ENCODE measurements around the gene FZD7.

Gene FZD7

DNA sequence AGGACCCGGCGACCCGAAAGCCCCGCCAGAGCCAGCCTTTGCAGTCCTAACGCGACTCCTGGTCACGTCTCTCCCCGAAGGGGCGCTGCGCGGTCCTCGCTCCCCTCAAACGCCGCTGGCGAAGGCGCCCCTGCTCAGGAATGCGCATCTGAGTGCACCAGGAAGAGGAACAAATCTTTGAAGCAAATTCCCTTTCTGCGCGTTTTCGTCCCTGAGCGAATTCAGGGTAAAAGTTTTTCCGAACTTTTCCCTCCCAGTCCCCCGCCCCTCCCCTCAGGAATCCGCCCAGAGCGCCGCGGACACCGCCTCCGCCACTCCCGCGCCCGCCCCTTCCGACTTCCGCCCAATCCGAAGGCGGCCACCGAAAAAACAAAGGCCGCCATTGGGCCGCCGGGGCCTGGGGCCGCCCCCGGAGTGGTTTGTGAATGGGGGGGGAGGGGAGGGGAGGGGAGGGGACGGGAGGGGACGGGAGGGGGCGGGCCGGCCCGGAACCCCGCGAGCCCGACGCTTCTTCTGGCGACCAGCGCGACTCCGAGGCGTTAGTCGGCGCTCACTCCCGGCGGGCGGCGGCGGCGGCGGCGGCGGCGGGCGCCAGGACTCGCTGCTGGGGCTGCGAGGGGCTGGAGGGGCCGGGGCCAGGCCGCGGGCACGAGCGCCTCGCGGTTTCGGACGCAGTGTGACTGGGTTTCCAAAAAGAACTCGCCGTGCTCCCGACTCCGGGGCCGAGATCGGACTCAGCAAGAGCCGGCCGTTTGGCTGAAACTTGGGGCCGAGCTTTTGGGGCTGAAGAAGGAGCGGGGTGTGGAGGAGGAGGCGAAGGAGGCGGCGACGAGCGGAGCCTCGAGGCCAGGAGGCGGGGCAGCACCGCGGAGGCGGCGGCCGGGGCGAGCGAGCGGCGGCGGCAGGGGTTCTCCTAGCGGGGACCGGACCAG lies at the start of gene FZD7:
TSS of gene FZD7 (plus strand) at position 539 of the 932 bp plus-strand sequence. CDS start 793 bp downstream, outside the sequence.
- peak within 1 kb of the TSS; percentile 87 for H3K4me3 Mint-ChIP-seq
- peaks cover 11% of the 10 kb centered on the region for H3K4me1 Mint-ChIP-seq (ENCODE audit: low read depth)
- peaks cover 47% of the 10 kb centered on the region for H3K27me3 Mint-ChIP-seq (ENCODE audit: low read depth)
- no peaks in the 10 kb centered on the region for H3K9me3 Mint-ChIP-seq
- H3K36me3 Mint-ChIP-seq (ENCODE audit: low read depth): no peaks in the 10 kb centered on the region
- peak; percentile 85 for DNase-seq (ENCODE audit: low spot score)
- H3K27ac Mint-ChIP-seq: no peak within 1 kb of the TSS

DNA sequence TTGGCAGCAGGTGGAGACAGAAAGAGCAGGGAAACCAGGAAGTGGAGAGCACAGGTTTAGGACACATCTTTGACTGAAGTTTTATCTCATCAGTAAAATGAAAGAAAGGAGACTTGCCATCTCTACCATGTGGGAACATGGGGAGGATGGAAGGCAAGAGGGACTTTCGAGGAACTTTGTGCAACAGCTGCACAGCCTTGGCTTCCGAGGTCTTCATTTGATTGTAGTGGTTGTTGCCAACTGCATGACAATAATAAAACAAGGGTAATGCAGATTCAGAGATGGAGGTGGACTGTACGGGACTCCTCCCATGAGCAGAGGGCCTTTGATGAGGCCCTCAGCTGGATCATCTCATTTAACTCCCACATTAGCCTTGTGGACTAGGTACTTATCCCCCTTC lies 49.3 kb upstream of the FZD7 start:
- DNase-seq (ENCODE audit: low spot score): no peak
- Mint-ChIP-seq H3K9me3 (no peaks in the 10 kb centered on the region), H3K4me1 (ENCODE audit: low read depth) (no peaks in the 10 kb centered on the region), H3K27ac (no peak overlapping the region), H3K4me3 (no peak overlapping the region), H3K27me3 (ENCODE audit: low read depth) (no peaks in the 10 kb centered on the region), H3K36me3 (ENCODE audit: low read depth) (no peaks in the 10 kb centered on the region)

DNA sequence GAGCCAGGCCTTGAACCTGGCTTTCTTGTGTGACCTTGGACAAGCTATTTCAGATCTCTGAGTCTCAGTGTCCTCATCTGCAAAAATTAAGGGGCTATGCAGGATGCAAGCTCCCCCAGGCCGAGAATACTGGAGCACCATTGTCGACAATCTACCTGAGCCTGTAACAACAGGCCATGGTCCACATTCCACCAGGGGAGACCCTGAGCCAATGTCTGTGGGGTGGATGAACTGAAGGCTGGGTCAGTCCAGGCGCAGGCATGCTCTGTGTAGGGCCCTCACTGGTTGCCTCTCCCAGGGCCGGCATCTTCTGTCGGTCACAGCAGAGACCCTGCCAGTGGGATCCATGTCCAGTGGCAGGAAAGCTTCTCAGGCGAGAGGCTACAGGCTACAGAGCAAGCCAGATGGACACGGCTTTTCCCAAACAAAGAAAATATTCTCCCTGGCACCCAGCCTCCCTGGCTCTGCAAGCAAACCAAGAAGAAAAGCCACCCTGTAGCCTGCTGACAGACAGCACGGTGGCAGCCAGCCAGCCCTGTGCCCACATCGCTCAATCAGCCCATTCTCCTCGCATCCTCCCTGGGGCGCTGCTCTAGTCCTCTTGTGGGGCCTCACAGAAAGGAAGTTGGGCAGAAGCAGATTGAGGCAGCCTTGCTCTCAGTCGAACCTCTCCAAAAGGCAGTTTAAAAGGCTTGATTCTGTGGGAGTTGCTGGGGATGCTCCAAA lies 48.7 kb upstream of the FZD7 start:
- no peak for DNase-seq (ENCODE audit: low spot score)
- H3K9me3 Mint-ChIP-seq: no peaks in the 10 kb centered on the region
- no peaks in the 10 kb centered on the region for H3K36me3 Mint-ChIP-seq (ENCODE audit: low read depth)
- no peaks in the 10 kb centered on the region for H3K4me1 Mint-ChIP-seq (ENCODE audit: low read depth)
- H3K27me3 Mint-ChIP-seq (ENCODE audit: low read depth): no peaks in the 10 kb centered on the region
- no peak overlapping the region for H3K4me3 Mint-ChIP-seq
- no peak overlapping the region for H3K27ac Mint-ChIP-seq

DNA sequence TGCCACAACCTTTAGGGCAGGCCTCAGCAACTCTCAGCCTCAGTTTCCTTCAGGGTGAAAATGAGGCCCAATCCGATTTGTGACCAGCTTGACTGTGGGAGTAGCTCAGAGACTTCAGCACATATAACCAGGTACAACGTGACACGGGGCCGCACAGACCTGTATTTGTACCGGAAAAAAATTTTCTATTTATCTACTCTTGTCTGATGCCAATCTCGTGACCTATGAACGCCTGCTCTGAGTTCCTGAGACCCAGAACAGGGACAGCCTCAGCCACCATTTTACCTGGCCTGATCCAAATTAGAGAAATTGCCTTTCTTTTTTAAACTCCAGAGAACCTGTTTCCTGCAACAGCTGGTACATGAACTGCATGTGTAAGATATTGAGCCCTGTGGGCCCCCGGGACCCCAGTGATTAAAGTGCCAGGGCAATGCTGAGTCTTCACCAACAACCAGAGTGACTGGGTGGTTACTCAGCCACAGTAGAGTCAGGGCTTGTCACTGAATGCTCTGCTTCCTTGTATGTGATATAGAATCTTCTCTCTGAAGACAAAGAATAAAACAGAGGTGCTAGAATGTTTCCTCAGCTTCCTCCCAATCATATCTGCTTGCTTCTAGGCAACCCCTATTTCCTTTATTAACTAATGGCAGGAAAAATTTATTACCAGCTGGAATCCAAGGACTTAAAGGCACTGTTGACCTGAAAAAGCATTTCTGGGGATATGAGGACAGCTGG lies 47.8 kb upstream of the FZD7 start:
- no peak for DNase-seq (ENCODE audit: low spot score)
- Mint-ChIP-seq H3K27ac (no peak overlapping the region), H3K4me3 (no peak overlapping the region), H3K27me3 (ENCODE audit: low read depth) (no peaks in the 10 kb centered on the region), H3K36me3 (ENCODE audit: low read depth) (no peaks in the 10 kb centered on the region), H3K9me3 (no peaks in the 10 kb centered on the region), H3K4me1 (ENCODE audit: low read depth) (no peaks in the 10 kb centered on the region)

DNA sequence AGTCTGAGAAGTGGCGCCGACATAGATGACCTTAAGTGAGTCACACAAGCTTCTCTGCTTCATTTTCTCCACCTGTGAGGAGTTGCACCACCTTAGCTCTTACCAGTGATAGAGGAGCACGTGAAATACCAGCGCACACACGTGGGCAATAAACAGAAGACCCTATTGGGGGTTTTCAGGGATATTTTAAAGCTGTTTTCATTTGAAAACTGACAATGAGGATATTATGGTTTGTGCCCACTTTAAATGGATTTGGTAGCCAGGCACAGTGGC lies 47.3 kb upstream of the FZD7 start:
- Mint-ChIP-seq H3K27ac (no peak overlapping the region), H3K9me3 (no peaks in the 10 kb centered on the region), H3K27me3 (ENCODE audit: low read depth) (no peaks in the 10 kb centered on the region)

DNA sequence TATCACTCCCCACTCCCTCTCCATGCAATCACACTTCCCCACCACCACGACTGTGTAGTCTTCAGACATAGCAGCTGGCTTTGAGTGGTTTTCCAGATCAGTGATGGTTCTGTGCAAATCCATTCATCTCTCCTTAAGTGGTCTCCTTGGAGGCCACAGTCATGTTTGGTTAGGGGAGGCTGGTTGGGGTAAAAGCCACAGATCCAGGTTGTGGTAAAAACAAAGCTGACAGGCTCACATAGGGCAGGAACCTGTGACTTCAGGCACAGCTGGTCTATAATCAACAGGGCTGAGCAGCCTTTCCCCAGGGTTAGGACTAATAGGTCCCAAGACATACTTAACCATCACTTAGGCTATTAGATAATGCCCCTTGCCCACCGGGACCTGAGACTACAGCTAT lies 46.2 kb upstream of the FZD7 start:
- H3K36me3 Mint-ChIP-seq (ENCODE audit: low read depth): no peaks in the 10 kb centered on the region
- DNase-seq (ENCODE audit: low spot score): no peak
- no peaks in the 10 kb centered on the region for H3K4me1 Mint-ChIP-seq (ENCODE audit: low read depth)
- no peak overlapping the region for H3K27ac Mint-ChIP-seq
- H3K9me3 Mint-ChIP-seq: no peaks in the 10 kb centered on the region
- no peak overlapping the region for H3K4me3 Mint-ChIP-seq
- H3K27me3 Mint-ChIP-seq (ENCODE audit: low read depth): peaks cover 3% of the 10 kb centered on the region

More for the DNA sequence above, 47.3 kb upstream of the FZD7 start:
- Mint-ChIP-seq H3K4me3 (no peak overlapping the region), H3K4me1 (ENCODE audit: low read depth) (no peaks in the 10 kb centered on the region), H3K36me3 (ENCODE audit: low read depth) (no peaks in the 10 kb centered on the region)
- DNase-seq (ENCODE audit: low spot score): no peak

DNA sequence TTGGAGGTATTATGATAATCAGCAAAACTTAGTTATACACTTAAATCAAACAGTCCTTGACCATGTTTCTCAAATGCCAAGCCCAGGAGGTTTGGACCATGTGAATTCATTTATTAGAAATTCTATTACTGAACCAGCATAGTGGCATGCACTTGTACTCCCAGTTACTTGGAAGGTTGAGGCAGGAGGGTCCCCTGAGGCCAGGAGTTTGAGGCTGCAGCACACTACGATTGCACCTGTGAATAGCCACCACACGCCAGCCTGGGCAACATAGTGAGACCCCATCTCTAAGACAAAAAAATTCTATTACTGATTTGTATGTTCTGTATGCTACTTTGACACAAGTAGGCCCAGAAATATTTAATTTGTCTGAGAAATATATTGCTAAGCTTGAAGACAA lies 43.6 kb upstream of the FZD7 start:
- DNase-seq (ENCODE audit: low spot score): no peak
- no peak overlapping the region for H3K27ac Mint-ChIP-seq
- no peaks in the 10 kb centered on the region for H3K36me3 Mint-ChIP-seq (ENCODE audit: low read depth)
- no peaks in the 10 kb centered on the region for H3K4me1 Mint-ChIP-seq (ENCODE audit: low read depth)
- H3K4me3 Mint-ChIP-seq: no peak overlapping the region
- H3K27me3 Mint-ChIP-seq (ENCODE audit: low read depth): peaks cover 3% of the 10 kb centered on the region
- H3K9me3 Mint-ChIP-seq: no peaks in the 10 kb centered on the region

DNA sequence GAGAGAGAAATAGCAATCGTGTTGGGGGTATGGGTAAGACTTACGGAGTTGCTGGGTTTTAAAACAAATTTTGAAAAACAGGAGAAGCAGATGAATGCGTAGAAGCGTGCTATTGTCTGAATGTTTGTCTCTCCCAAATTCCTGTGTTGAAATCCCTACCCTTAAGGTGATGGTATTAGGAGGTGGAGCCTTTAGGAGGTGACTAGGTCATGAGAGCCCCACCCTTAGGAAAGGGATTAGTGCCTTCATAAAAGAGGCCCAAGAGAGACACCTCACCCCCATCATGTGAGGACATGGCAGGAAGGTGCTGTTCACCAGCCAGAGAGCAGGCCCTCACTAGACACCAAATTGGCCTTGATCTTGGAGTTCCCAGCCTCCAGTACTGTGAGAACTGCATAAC lies 40.7 kb upstream of the FZD7 start:
- Mint-ChIP-seq H3K9me3 (no peaks in the 10 kb centered on the region), H3K27ac (no peak overlapping the region), H3K36me3 (ENCODE audit: low read depth) (no peaks in the 10 kb centered on the region), H3K4me1 (ENCODE audit: low read depth) (no peaks in the 10 kb centered on the region), H3K27me3 (ENCODE audit: low read depth) (peaks cover 3% of the 10 kb centered on the region), H3K4me3 (no peak overlapping the region)
- DNase-seq (ENCODE audit: low spot score): no peak

DNA sequence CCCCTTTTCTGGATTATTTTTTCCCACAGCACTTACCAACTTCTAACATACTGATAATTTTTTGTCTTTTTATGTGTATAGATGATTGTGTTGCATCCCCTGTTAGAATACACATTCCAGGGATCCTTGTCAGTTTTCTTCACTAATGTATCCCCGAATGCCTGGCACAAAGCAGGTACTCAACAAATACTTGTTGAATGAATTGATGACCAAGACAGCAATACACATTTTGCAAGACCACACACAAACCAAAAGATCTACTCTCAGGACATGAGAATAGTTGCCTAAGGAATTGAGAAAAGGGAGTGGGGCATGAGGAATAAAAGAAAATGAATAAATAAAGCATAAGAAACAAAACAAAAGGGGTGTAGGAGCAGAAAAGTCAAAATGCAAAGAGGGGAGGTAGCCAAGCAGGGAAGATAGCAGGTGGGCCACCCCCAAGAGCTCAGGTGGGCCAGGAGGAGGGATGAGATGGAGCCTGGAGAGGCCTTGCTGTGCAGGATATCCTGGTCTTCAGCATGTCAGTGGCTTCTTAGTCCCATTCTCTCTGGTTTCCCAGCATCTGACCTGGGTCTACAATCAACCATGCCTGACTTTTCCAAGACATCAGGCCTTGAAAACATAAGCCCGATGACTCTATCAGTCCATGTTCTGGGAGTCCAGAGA lies 38.5 kb upstream of the FZD7 start:
- H3K9me3 Mint-ChIP-seq: no peaks in the 10 kb centered on the region
- H3K27me3 Mint-ChIP-seq (ENCODE audit: low read depth): peaks cover 3% of the 10 kb centered on the region
- DNase-seq (ENCODE audit: low spot score): no peak
- H3K36me3 Mint-ChIP-seq (ENCODE audit: low read depth): no peaks in the 10 kb centered on the region
- no peaks in the 10 kb centered on the region for H3K4me1 Mint-ChIP-seq (ENCODE audit: low read depth)
- no peak overlapping the region for H3K27ac Mint-ChIP-seq
- H3K4me3 Mint-ChIP-seq: no peak overlapping the region

DNA sequence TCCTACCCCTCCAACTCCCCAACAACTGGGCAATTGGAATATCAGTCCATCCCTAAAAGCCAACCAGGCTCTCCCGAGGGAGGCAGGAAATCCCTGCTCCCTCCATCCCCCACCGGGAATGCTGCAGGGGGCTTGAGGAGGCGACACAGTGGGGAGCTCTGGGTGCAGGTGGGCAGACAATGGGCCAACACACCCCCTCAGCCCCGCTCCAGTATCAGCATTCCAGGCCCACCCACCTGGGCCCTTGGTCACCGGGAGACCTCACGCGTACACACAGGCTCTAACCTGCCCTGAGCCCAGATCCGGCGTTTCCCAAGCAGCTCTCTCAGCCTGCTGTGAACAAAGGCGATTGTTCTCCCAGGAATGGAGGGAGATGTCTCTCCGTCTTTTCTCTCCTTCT lies 37.6 kb upstream of the FZD7 start:
- DNase-seq (ENCODE audit: low spot score): no peak
- H3K4me1 Mint-ChIP-seq (ENCODE audit: low read depth): no peaks in the 10 kb centered on the region
- peaks cover 3% of the 10 kb centered on the region for H3K27me3 Mint-ChIP-seq (ENCODE audit: low read depth)
- H3K4me3 Mint-ChIP-seq: no peak overlapping the region
- no peaks in the 10 kb centered on the region for H3K36me3 Mint-ChIP-seq (ENCODE audit: low read depth)
- H3K27ac Mint-ChIP-seq: no peak overlapping the region
- H3K9me3 Mint-ChIP-seq: no peaks in the 10 kb centered on the region

DNA sequence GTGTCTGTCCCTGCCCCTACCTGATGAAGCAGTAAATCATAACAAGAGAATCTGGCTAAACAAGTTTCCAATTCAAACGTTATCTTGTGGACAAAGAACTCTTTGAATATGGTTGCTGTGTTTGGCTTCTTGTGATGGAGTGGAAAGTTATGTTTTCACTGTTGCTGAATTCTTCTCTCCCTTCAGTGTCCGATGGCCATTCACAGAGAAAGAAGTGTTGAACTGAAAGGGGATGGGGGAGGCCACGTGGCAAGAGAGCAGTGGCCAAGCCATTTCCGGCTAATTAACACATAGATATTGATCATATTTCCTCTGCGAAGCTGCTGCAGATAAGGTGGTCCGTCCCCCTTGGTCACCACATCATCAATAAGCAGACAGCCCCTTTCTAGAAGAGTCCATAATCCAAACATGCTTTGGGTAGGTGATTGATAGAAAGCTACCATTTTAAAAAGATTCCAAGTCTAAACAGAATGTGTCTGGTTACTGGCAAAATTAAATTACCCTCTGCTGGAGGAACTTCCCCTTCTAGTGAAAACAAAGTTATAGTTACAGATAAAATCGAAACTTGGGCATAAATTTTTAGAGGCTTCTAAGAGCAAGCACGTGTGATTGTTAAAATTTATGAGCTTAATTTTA lies 36.9 kb upstream of the FZD7 start:
- H3K36me3 Mint-ChIP-seq (ENCODE audit: low read depth): no peaks in the 10 kb centered on the region
- no peaks in the 10 kb centered on the region for H3K4me1 Mint-ChIP-seq (ENCODE audit: low read depth)
- no peaks in the 10 kb centered on the region for H3K9me3 Mint-ChIP-seq
- H3K27me3 Mint-ChIP-seq (ENCODE audit: low read depth): peaks cover 3% of the 10 kb centered on the region
- DNase-seq (ENCODE audit: low spot score): no peak
- no peak overlapping the region for H3K27ac Mint-ChIP-seq
- H3K4me3 Mint-ChIP-seq: no peak overlapping the region

DNA sequence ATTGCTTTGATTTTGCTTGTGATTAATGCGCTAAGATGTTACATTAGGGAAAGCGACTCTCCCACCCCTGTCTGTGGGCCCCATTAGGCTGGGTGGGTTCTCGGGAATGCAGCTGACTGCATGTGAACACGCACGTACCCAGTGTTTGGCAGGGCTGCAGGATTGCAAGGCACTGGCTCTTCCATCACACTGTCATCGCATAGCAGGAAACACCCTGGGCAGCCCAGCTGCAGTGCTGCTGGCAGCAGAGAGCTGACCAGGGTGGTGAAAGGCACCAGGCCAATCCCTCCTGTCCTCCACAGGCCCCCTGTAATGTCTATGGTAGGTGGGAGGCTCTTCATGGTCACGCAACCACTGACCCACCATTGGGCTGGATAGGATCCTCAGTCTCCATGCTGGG lies 34.4 kb upstream of the FZD7 start:
- H3K36me3 Mint-ChIP-seq (ENCODE audit: low read depth): no peaks in the 10 kb centered on the region
- H3K27me3 Mint-ChIP-seq (ENCODE audit: low read depth): no peaks in the 10 kb centered on the region
- no peak overlapping the region for H3K4me3 Mint-ChIP-seq
- no peaks in the 10 kb centered on the region for H3K9me3 Mint-ChIP-seq
- H3K27ac Mint-ChIP-seq: no peak overlapping the region
- no peak for DNase-seq (ENCODE audit: low spot score)
- no peaks in the 10 kb centered on the region for H3K4me1 Mint-ChIP-seq (ENCODE audit: low read depth)

DNA sequence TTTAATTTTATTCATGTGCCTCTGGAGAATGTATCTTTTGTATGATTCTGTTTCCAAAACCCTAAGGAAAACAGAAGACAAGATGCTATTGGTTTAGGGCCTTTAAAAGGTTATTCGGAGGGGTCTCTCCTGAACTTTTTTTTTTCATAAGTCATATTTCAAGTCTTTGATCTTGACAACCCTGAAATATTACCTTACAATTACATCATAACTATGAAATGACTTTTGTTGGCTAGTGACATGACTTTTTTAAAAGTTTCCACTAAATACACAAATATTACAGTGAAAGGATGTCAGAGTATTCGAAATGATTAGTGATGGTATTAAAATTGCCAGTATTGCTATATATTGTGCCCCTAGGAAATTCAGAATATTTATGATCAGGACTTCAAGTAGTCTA lies 31.8 kb upstream of the FZD7 start:
- no peaks in the 10 kb centered on the region for H3K4me1 Mint-ChIP-seq (ENCODE audit: low read depth)
- H3K9me3 Mint-ChIP-seq: no peaks in the 10 kb centered on the region
- DNase-seq (ENCODE audit: low spot score): no peak
- H3K27me3 Mint-ChIP-seq (ENCODE audit: low read depth): no peaks in the 10 kb centered on the region
- no peak overlapping the region for H3K4me3 Mint-ChIP-seq
- H3K36me3 Mint-ChIP-seq (ENCODE audit: low read depth): no peaks in the 10 kb centered on the region
- no peak overlapping the region for H3K27ac Mint-ChIP-seq

All from T-helper 2 cell treated with Interferon-gamma antibody and Interleukin-4, amounts not matched to agents 5 μg/mL and 100 μg/mL, for 36 hours (primary cell).